ENCODE results near the gene SLC25A25.

SLC25A25 gene

DNA sequence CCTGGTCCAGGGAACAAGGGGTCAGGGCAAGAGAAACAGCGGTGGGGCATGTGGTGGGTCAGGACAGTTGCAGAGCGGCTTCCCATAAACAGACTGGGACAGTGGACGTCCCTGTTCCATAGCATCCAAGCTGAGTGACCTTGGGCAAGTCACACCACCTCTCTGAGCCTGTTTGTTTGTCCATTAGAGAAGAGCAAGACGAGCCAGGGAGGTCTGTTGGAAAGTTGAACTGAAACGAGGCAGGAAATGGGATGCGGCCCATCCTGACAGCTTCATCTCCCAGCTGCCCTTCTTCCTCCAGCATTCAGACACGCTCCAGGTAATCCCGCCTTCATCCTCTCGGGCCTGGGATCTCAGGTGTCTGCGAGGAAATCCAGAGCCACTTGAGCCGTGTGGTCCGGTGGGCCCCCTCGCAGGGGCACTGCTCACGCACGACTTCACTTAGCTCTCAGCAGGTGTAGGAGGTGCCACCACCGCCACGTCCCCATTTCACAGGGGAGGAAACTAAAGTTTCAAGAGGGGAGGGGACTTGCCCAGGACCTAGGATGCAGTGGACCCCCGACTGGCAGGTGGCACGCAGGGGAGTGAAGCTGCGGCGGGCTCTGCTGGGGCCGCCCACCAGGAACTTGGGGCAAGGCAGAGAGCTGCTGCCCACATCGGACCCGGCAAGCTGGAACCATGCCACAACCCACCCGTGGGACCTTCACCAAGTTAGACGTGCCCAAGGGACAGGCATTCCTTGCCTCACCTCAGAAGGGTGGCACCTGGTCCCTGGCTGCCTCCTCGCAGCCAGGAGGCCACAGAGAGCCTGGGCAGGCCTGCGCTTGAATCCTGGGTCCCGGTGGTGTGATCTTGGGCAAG lies 46.5 kb downstream of the SLC25A25 start:
- no peak for DNase-seq

DNA sequence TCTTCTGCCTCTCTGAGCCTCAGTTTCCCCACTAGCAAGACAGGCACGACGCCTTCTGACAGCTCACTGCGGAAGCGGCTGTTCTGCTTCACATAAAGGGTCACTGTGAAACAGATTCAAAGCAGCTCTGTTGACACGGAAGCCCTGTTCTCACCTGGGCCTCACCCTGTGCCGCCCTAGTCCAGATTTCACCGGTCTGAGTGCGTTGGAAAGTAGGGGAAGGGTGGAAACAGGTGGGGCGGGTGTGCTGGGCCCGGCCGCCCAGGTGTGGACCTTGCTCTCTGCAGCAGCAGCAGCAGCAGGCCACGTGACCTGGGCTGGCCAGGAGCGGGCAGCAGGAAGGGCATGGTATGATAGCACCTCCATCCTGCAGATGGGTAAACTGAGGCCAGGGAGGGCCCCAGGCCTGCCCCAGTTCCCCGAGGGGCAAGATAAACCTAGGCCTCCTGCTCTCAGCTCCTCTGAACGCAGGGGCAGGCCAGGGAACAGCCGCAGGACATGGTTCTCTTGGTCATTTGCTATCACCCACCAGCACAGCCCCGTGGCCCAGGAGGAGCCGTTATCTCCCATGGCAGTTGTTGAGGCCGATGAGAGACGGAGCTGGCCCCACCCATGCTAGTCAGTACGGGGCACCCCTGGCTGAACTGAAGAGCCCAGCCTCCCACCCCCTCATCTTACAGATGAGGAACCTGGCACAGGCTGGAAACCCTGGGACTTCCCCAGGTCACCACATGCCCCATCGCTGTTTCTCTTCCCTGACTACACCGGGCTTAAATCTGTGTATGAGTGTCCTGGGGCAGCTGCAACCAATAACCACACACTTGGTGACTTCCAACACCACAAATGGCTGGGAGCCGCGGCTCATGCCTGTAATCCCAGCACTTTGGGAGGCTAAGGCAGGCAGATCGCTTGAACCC lies 47.4 kb downstream of the SLC25A25 start:
- DNase-seq: no peak

- DNase-seq: no peak
Observed at GRCh38 chr9:128116104-128117083, 48.4 kb downstream of the SLC25A25 start.

DNA sequence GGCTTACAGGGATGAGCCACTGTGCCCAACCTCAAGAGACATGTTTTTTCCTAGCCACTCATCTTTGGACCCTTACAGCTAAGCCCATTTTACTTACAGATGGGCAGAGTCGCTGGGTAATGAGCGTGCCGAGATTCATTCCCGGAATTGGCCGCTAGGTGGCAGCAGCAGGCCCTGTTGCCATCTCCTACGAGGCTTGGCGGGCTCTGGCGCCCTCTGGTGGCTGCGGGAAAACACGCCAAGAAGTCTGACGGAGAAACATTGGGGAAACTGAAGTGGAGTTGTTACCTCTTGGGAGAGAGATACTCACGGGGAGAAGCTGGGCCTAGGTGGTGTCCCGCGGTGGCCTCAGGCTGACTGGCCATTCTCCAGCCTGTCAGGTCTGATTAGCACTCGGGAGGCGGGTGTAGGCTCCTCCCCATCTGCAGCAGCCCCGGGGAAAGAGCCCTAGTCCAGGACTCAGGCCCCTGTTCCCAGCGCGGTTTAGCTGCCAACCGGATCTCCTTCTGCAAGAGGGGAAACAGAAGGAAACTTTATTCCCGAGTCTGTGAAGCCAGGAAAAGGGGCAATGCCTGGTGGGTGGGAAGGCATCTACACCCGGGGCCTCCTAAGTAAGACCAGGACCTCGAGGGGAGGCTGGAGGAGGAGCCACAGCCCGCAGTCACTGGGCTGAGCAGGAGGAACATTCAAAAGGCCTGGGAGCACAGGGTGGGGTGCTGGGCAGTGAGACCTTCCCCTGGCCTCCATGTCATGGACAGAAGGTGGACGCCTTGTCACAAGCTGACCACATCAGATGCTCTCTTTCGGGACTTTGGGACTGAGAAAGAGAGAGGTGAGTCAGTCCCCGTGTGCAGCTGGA lies 49.8 kb downstream of the SLC25A25 start:
- peak; percentile 21 for DNase-seq

DNA sequence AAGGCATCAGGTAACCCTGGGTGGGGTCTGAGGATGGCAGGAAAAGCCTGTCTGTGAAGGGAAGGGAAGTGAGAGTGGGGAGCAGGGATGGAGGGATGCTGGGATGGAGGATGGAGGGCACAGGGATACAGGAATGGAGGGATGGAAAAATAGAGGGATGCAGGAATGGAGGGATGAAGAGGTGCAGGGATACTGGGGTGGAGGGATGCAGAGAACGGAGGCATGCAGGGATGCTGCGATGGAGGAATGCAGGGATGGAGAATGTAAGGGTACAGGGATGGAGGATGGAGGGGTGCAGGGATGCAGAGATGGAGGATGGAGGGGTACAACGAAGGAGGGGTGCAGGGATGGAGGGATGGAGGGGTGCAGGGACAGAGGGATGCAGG lies 50.4 kb downstream of the SLC25A25 start:
- no peak for DNase-seq

GRCh38 chr9:128118971-128119665 lies 51.1 kb downstream of the SLC25A25 start:
- no peak for DNase-seq

GRCh38 chr9:128120061-128120740 lies 52.2 kb downstream of the SLC25A25 start:
- DNase-seq: no peak

- DNase-seq: no peak
Observed at GRCh38 chr9:128120741-128121465, 52.9 kb downstream of the SLC25A25 start.

GRCh38 chr9:128121466-128121810 lies 53.4 kb downstream of the SLC25A25 start:
- DNase-seq: no peak

- DNase-seq: no peak
Observed at GRCh38 chr9:128121924-128122808, 54.1 kb downstream of the SLC25A25 start.

DNA sequence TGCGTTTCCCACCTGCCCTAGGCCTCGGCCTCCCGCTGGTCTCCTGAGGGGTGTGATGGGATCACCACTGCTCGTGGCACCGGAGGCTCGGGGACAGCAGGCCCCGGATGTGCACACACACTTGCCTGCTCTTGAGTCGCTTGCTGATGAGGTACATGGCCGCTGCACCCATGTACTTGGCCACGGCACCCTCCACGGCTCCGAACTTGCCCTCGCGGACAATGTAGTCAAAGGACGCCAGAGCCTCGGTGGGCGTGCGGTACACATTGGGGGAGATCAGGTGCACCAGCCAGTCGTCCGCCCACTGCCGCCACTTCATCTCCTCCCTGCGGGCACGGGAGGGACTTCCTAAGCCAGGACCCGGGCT lies 54.8 kb downstream of the SLC25A25 start:
- no peak for DNase-seq

- DNase-seq: no peak
Observed at GRCh38 chr9:128123451-128124080, 55.5 kb downstream of the SLC25A25 start.

- no peak for DNase-seq
Observed at GRCh38 chr9:128124451-128124850, 56.4 kb downstream of the SLC25A25 start.

- DNase-seq: no peak
Observed at GRCh38 chr9:128124873-128125579, 57.0 kb downstream of the SLC25A25 start.

DNA sequence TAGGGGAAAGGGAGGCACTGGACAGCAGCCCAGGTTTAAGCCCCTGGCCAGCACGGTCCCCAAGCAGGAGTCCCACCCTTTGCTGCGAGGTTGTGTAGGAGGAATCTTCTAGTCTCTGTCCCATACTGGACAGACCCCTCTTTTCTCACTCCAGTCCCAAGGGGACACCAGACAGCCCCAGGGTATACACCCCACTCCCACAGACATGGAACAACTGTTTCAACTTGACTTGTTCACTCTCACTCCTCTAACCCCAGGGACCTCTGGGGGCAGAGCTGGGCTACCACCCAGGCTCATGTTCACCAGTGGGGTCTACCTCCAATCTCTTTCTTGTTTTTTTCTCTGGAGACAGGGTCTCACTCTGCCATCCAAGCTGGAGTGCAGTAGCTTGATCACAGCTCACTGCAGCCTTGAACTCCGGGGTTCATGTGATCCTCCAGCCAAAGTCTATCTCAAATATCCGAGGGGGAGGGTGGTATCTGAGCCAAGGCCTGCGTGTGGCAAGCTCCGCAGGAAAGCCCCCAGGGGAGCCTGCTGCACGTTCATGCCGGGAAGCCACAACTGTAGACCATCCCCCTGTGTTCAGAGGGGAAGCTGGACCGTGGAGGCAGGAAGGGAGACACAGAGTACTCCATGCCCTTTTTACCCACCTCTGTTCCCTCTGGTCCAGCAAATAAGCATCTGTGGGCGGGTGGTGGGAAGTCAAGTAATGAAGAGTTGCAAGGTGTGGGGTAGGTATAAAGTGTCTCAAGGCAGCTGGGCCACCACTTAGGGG lies 57.7 kb downstream of the SLC25A25 start:
- DNase-seq: no peak

- no peak for DNase-seq
Observed at GRCh38 chr9:128127568-128127989, 59.5 kb downstream of the SLC25A25 start, which contains the start of gene PTGES2. Gene PTGES2, minus strand, starts transcription at chr9:128127729. Its CDS starts 12 bp downstream, at chr9:128127717.
